ENCODE results near the gene COPZ2. TPM values are rescaled to one million over a fixed set of nuclear protein-coding genes. Genes with fewer than 3 reads are reported as not detected.

Gene COPZ2
- total RNA-seq, 6 donors from 2014 or later, result 5.2 to 33.5 (median 17.7) TPM

DNA sequence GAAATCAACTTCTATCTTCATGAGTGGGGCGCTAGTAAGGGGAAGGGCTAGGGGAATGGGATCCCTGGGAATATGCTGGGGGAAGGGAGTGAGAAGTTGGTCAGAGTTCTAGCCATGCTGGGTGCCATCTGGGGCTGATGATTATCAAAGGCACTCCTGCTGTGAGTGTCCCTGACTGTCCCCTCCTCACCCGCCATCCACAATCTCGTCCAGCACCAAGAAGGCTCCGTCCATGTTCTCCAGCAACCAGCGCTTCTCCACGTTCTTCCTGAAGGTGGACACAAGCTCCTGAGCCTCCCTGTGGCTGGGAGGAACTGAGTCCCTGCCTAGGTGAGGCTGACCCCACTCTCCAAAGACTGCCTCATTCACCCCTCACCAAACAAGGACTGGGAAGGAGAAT lies 5.6 kb downstream of the COPZ2 start:
- H3K27ac ChIP-seq, result no peak overlapping the region
- no peak for DNase-seq
- peaks cover 0 to 10% (median 3%) of the 10 kb centered on the region in 4 donors for H3K4me1 ChIP-seq
- ATAC-seq (ENCODE audit: low FRiP score in 2 of 2), result no peak
- H3K4me3 ChIP-seq, result no peak overlapping the region
- no peaks in the 10 kb centered on the region for H3K27me3 ChIP-seq
- 85 to 91% methylated on average over 6 of the region's 6 CpGs for WGBS, 2 donors
- peaks cover 0 to 4% (median 0%) of the 10 kb centered on the region in 4 donors for H3K36me3 ChIP-seq
- no peaks in the 10 kb centered on the region for H3K9me3 ChIP-seq
- TF ChIP-seq POLR2A (IDR thresholded peaks at IDR 0.05) (no peak), EP300 (IDR thresholded peaks at IDR 0.05) (no peak), POLR2AphosphoS5 (IDR thresholded peaks at IDR 0.05) (no peak)
- TF ChIP-seq, protein P1, sequence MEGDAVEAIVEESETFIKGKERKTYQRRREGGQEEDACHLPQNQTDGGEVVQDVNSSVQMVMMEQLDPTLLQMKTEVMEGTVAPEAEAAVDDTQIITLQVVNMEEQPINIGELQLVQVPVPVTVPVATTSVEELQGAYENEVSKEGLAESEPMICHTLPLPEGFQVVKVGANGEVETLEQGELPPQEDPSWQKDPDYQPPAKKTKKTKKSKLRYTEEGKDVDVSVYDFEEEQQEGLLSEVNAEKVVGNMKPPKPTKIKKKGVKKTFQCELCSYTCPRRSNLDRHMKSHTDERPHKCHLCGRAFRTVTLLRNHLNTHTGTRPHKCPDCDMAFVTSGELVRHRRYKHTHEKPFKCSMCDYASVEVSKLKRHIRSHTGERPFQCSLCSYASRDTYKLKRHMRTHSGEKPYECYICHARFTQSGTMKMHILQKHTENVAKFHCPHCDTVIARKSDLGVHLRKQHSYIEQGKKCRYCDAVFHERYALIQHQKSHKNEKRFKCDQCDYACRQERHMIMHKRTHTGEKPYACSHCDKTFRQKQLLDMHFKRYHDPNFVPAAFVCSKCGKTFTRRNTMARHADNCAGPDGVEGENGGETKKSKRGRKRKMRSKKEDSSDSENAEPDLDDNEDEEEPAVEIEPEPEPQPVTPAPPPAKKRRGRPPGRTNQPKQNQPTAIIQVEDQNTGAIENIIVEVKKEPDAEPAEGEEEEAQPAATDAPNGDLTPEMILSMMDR (IDR thresholded peaks at IDR 0.05), result no peak

DNA sequence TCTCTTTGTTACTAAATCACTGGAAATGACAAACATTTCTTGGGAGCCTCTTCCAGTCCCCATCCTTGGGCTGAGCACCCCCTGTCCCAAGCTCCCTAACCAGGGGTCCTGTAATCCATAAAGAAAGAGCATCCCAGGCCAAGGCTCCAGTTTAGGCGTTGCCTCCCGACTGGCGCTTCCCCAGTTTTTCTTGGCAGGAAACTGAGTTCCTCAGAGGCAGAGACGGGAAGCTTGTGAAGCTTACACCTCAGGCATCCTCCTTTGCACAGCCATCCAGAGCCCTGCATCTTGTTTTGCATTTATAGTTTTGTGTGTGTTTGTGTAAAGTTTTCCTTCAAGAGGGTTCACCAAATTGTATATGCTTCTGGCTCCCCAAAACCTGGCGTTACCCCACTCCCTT lies 7.1 kb downstream of the COPZ2 start:
- H3K27ac ChIP-seq, result no peak overlapping the region
- H3K36me3 ChIP-seq, result peaks cover 0 to 4% (median 0%) of the 10 kb centered on the region in 4 donors
- peaks cover 12 to 20% (median 13%) of the 10 kb centered on the region in 4 donors for H3K4me1 ChIP-seq
- H3K9me3 ChIP-seq, result no peaks in the 10 kb centered on the region
- no peak for ATAC-seq (ENCODE audit: low FRiP score in 2 of 2)
- no peak for DNase-seq
- TF ChIP-seq EP300 (IDR thresholded peaks at IDR 0.05) (no peak), POLR2A (IDR thresholded peaks at IDR 0.05) (no peak), POLR2AphosphoS5 (IDR thresholded peaks at IDR 0.05) (no peak)
- TF ChIP-seq, protein P1 (IDR thresholded peaks at IDR 0.05), result no peak
- H3K4me3 ChIP-seq, result no peak overlapping the region
- H3K27me3 ChIP-seq, result no peaks in the 10 kb centered on the region
- 39 to 75% methylated on average over 5 of the region's 5 CpGs for WGBS, 2 donors

DNA sequence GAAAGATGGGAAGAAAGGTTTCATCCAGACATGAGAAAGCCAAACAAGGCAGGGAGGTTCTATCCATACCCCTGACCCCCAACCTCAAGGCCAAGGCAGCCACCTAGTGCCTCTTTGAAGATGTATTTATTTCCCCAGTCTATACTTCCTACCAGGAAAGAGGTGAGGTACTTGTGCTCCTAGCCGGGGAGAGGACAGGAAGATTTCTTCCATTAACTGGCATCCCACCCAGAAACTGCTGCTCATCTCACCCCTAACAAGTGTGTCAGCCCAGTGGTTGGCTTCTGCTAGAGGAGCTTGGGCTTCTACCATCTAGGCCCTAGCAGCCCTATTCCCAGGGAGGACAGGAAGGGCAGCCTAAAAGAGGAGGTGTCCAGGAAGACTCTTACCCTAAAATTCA lies 8.9 kb downstream of the COPZ2 start:
- Histone ChIP-seq H3K9me3 (no peaks in the 10 kb centered on the region), H3K36me3 (peaks cover 0 to 4% (median 0%) of the 10 kb centered on the region in 4 donors), H3K4me1 (peaks cover 24 to 35% (median 25%) of the 10 kb centered on the region in 4 donors), H3K4me3 (no peak overlapping the region), H3K27ac (no peak overlapping the region), H3K27me3 (no peaks in the 10 kb centered on the region)
- TF ChIP-seq, protein P1 (IDR thresholded peaks at IDR 0.05), result no peak
- no peak for TF ChIP-seq POLR2A (IDR thresholded peaks at IDR 0.05)
- TF ChIP-seq EP300 (IDR thresholded peaks at IDR 0.05), result no peak
- DNase-seq (no peak), ATAC-seq (ENCODE audit: low FRiP score in 2 of 2) (no peak)
- WGBS, 2 donors, result 56 to 65% methylated on average over 1 of the region's 1 CpG

DNA sequence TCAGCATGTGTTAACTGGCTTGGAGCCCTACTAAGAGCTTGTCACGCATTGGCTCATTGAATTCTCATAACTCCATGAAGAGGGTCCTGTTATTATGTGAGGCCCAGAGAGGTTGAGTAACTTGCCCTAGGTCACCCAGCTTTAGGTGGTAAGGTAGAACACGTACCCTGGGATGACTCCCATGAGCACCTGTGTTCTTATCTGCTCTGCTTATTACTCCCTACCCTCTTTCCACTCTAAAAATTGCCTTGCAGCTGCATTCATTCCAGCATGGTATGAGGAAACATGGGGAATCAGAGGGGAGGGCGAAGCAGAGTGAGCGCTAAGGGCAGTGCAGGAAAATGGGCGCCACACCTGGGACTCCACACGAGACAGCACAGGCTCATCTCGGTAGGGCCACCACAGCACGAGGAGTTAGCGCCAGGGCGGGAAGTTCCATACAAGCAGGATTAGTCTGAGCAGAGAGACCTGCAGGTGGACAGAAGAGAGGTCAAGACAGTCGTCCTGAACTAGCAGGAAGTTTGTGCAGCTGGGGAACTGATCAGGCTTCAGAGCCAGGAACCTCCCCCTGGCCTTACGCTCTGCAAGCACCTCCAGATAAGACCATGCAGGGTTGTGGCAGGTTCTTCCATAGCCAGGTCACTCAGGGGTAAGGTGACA lies 10.1 kb downstream of the COPZ2 start:
- ATAC-seq (ENCODE audit: low FRiP score in 2 of 2) (no peak), DNase-seq (no peak)
- H3K27me3 ChIP-seq, result no peaks in the 10 kb centered on the region
- peaks cover 0 to 4% (median 0%) of the 10 kb centered on the region in 4 donors for H3K36me3 ChIP-seq
- TF ChIP-seq POLR2A (IDR thresholded peaks at IDR 0.05) (no peak), POLR2AphosphoS5 (IDR thresholded peaks at IDR 0.05) (no peak), EP300 (IDR thresholded peaks at IDR 0.05) (no peak)
- TF ChIP-seq, protein P1 (IDR thresholded peaks at IDR 0.05), result no peak
- 88 to 90% methylated on average over 12 of the region's 12 CpGs for WGBS, 2 donors
- peaks cover 35 to 48% (median 35%) of the 10 kb centered on the region in 4 donors for H3K4me1 ChIP-seq
- H3K9me3 ChIP-seq, result no peaks in the 10 kb centered on the region
- no peak overlapping the region for H3K4me3 ChIP-seq
- H3K27ac ChIP-seq, result no peak overlapping the region

All from upper lobe of left lung (tissue), 6 donors.